Measurements from ENCODE around the gene MRPS18A. TPM values are rescaled to one million over a fixed set of nuclear protein-coding genes. Genes with fewer than 3 reads are reported as not detected.

The MRPS18A gene
- total and polyA plus RNA-seq, 2 donors (not counting 3 experiments of a cell fraction or from before 2014, with no cell fraction given): 39.8 to 83.8 TPM

- Histone ChIP-seq H3K4me3 (replicated peaks in 1 of 3; ENCODE audit: insufficient read depth in 1 of 3, low read depth in 1 of 3, low read length in 3 of 3) (no peak overlapping the region), H3K27ac (ENCODE audit: insufficient read depth, low read depth, low read length) (no peak overlapping the region), H3K4me2 (ENCODE audit: insufficient read depth, low read length) (no peak overlapping the region), H3K9ac (replicated peaks; ENCODE audit: extremely low read depth, insufficient read depth, low read length) (no peak overlapping the region), H2AFZ (ENCODE audit: low read depth, low read length) (no peak overlapping the region), H3K27me3 (ENCODE audit: control insufficient read depth in 2 of 2, insufficient read depth in 2 of 2, low read length in 2 of 2) (no peaks in the 10 kb centered on the region), H3K9me1 (replicated peaks; ENCODE audit: control insufficient read depth, extremely low read depth, insufficient read depth, low read length) (no peaks in the 10 kb centered on the region), H3K9me3 (replicated peaks; ENCODE audit: control insufficient read depth, insufficient read depth, low read length) (no peaks in the 10 kb centered on the region), H4K20me1 (replicated peaks; ENCODE audit: control insufficient read depth, extremely low read depth, insufficient read depth, low read length) (no peaks in the 10 kb centered on the region), H3K36me3 (ENCODE audit: control insufficient read depth in 2 of 2, extremely low read depth in 1 of 2, insufficient read depth in 2 of 2, low read length in 2 of 2) (no peaks in the 10 kb centered on the region), H3K79me2 (ENCODE audit: control insufficient read depth, insufficient read depth, low read length) (no peaks in the 10 kb centered on the region), H3K4me1 (ENCODE audit: control insufficient read depth, extremely low read depth, insufficient read depth, low read length) (peaks cover 2% of the 10 kb centered on the region)
- intact Hi-C loops (cut with micrococcal nuclease) (no loop called here), dilution Hi-C loops (cut with MboI; ENCODE audit: extremely low pct_ligation_motif_present, low sequenced_read_pairs) (no loop called here)
- no peak for DNase-seq (ENCODE audit: low read depth, low spot score)
- TF ChIP-seq, protein P1, sequence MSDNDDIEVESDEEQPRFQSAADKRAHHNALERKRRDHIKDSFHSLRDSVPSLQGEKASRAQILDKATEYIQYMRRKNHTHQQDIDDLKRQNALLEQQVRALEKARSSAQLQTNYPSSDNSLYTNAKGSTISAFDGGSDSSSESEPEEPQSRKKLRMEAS (IDR thresholded peaks at IDR 0.05; ENCODE audit: insufficient read depth, insufficient read length): no peak
- no peak for TF ChIP-seq POLR2A (IDR thresholded peaks at IDR 0.05; ENCODE audit: low read depth, low read length)
- TF ChIP-seq EZH2 (IDR thresholded peaks at IDR 0.05; ENCODE audit: borderline replicate concordance, low read depth, low read length, severe bottlenecking): no peak
- TF ChIP-seq FOS (IDR thresholded peaks at IDR 0.05; ENCODE audit: borderline replicate concordance, insufficient read depth, low read length): no peak
- TF ChIP-seq POLR2AphosphoS5 (IDR thresholded peaks at IDR 0.05; ENCODE audit: insufficient read depth, low read depth, low read length): no peak
- TF ChIP-seq GATA2 (IDR thresholded peaks at IDR 0.05; ENCODE audit: insufficient read depth, insufficient read length, low read depth, low read length): no peak
- TF ChIP-seq, protein P2, sequence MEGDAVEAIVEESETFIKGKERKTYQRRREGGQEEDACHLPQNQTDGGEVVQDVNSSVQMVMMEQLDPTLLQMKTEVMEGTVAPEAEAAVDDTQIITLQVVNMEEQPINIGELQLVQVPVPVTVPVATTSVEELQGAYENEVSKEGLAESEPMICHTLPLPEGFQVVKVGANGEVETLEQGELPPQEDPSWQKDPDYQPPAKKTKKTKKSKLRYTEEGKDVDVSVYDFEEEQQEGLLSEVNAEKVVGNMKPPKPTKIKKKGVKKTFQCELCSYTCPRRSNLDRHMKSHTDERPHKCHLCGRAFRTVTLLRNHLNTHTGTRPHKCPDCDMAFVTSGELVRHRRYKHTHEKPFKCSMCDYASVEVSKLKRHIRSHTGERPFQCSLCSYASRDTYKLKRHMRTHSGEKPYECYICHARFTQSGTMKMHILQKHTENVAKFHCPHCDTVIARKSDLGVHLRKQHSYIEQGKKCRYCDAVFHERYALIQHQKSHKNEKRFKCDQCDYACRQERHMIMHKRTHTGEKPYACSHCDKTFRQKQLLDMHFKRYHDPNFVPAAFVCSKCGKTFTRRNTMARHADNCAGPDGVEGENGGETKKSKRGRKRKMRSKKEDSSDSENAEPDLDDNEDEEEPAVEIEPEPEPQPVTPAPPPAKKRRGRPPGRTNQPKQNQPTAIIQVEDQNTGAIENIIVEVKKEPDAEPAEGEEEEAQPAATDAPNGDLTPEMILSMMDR (IDR thresholded peaks at IDR 0.05; ENCODE audit: extremely low read depth in 1 of 2, insufficient read depth in 1 of 2, low read depth in 1 of 2, low read length in 2 of 2): no peak
- TF ChIP-seq MYC (IDR thresholded peaks at IDR 0.05; ENCODE audit: low read depth, low read length): no peak
- TF ChIP-seq JUN (IDR thresholded peaks at IDR 0.05; ENCODE audit: borderline replicate concordance, insufficient read depth, insufficient read length, low read depth): no peak
- ChIA-PET CTCF (interaction anchor here (1.0 to 1.1 kb wide), 3 partner anchors 12 to 69 kb away, joined by 3 to 5 read pairs (median 3); no protein-coding TSS in a partner anchor), POLR2A (interaction anchor here (0.6 kb wide), 1 partner anchor 21 kb away, joined by 5 read pairs; no protein-coding TSS in a partner anchor)
- no peak for FAIRE-seq
- BruUV-seq (replicated peaks): no TSS peak
Measured at GRCh38 chr6:43736844-43737243, 49.3 kb upstream of the MRPS18A start.
